HepG2 (cell line): Measurements from ENCODE around the gene KDM3B. TPM values are rescaled to one million over a fixed set of nuclear protein-coding genes. Genes with fewer than 3 reads are reported as not detected.

Source experiments
- ASH2L ChIP-seq: fragments of 300-600, 200-600 bp; sonication (generic); IDR thresholded peaks from 2 replicates; pipeline ENCODE4 v1.7.0; 2017; ENCODE audit warnings: low read depth, mild to moderate bottlenecking, moderate library complexity, mixed read lengths, low read length; ENCODE audit not compliant: insufficient read length
- BHLHE40 ChIP-seq: IDR thresholded peaks from 2 replicates; pipeline ENCODE4 v1.6.1; 2011; ENCODE audit warnings: low read length, improper control_type of control experiment
- CCAR2 ChIP-seq: fragments of 200-400 bp; formaldehyde crosslinking; optimal IDR thresholded peaks from 2 replicates; pipeline ENCODE3; 2018; ENCODE audit warnings: low read depth, mild to moderate bottlenecking, low read length, moderate library complexity
- E2F5 ChIP-seq: sonication (generic); formaldehyde crosslinking; conservative IDR thresholded peaks from 2 replicates; pipeline ENCODE4 v1.4.0; 2020; ENCODE audit warnings: missing genetic modification reagents
- EEA1 ChIP-seq: sonication (generic); formaldehyde crosslinking; IDR thresholded peaks from 2 replicates; pipeline ENCODE4 v1.5.1; 2020; ENCODE audit warnings: mild to moderate bottlenecking, missing genetic modification reagents, borderline replicate concordance
- EZH2 ChIP-seq: conservative IDR thresholded peaks from 2 replicates; pipeline ENCODE4 v1.6.1; 2012; ENCODE audit warnings: mild to moderate bottlenecking, low read depth, low read length, moderate library complexity
- KLF16 ChIP-seq, 2 experiments: sonication (generic) in 1 of 2; formaldehyde crosslinking in 1 of 2; IDR thresholded peaks; 2 replicates each; pipeline versions ENCODE4 v1.6.1 to v1.8.0; 2016 to 2023; ENCODE audit warnings: missing genetic modification reagents in 2 of 2, missing compliant biosample characterization in 1 of 2
- KMT2A ChIP-seq: sonication (generic); formaldehyde crosslinking; IDR thresholded peaks from 2 replicates; pipeline ENCODE4 v1.4.0; 2020; ENCODE audit warnings: missing genetic modification reagents
- NR1H2 ChIP-seq: sonication (generic); formaldehyde crosslinking; IDR thresholded peaks from 2 replicates; pipeline ENCODE4 v1.8.1; 2022; ENCODE audit warnings: low read depth, missing genetic modification reagents, borderline replicate concordance
- RBFOX2 ChIP-seq: fragments of 200-400 bp; formaldehyde crosslinking; IDR thresholded peaks from 2 replicates; pipeline ENCODE4 v1.6.1; 2017; ENCODE audit warnings: low read depth, mild to moderate bottlenecking, low read length
- TSC22D2 ChIP-seq: sonication (generic); formaldehyde crosslinking; IDR thresholded peaks from 2 replicates; pipeline ENCODE4 v1.5.1; 2020; ENCODE audit warnings: missing genetic modification reagents, mild to moderate bottlenecking, borderline replicate concordance
- ZBTB2 ChIP-seq: sonication (generic); formaldehyde crosslinking; IDR thresholded peaks from 2 replicates; pipeline ENCODE4 v1.8.0; 2022; ENCODE audit warnings: low read depth, missing genetic modification reagents
- ZKSCAN8 ChIP-seq: IDR thresholded peaks from 2 replicates; pipeline ENCODE4 v1.6.1; 2016; ENCODE audit warnings: borderline replicate concordance, missing genetic modification reagents, missing compliant biosample characterization
- ZNF232 ChIP-seq: sonication (generic); formaldehyde crosslinking; IDR thresholded peaks from 2 replicates; pipeline ENCODE4 v1.4.0; 2020; ENCODE audit warnings: missing genetic modification reagents, borderline replicate concordance
- ZNF350 ChIP-seq: sonication (generic); formaldehyde crosslinking; IDR thresholded peaks from 2 replicates; pipeline ENCODE4 v1.4.0; 2020; ENCODE audit warnings: mild to moderate bottlenecking, low read depth, missing genetic modification reagents, borderline replicate concordance
- ZNF747 ChIP-seq: sonication (generic); formaldehyde crosslinking; IDR thresholded peaks from 2 replicates; pipeline ENCODE4 v1.8.1; 2023; ENCODE audit warnings: missing genetic modification reagents, mild to moderate bottlenecking, borderline replicate concordance
- ZNF766 ChIP-seq: sonication (generic); formaldehyde crosslinking; IDR thresholded peaks from 2 replicates; pipeline ENCODE4 v1.5.0; 2020; ENCODE audit warnings: missing genetic modification reagents, borderline replicate concordance
- polyA plus RNA-seq, 8 experiments: library from polyadenylated mRNA; depleted of rRNA in 3 of 8; stranded (reverse) in 7 of 8; unstranded in 1 of 8; fragments of >200 nt; fragmentation: Illumina TruSeq in 4 of 8; extraction: Trizol in 4 of 8; gene quantifications; 2 replicates each; pipeline versions ENCODE4 v1.2.1 to v1.2.3, GENCODE V29; 2011 to 2016; ENCODE audit warnings: low read depth in 4 of 8, missing spikeins in 1 of 8, mixed read lengths in 1 of 8; ENCODE audit not compliant: insufficient read depth in 1 of 8
- total RNA-seq, 5 experiments: library from RNA; depleted of rRNA; stranded (reverse); fragments of >200 nt; fragmentation: Illumina TruSeq; extraction: Trizol; gene quantifications; 2 replicates each; pipeline ENCODE4 v1.2.3, GENCODE V29; 2016; ENCODE audit warnings: low read depth in 1 of 5
- TF ChIP-seq, protein P1 (sequence below): sonication (generic); formaldehyde crosslinking; IDR thresholded peaks from 2 replicates; pipeline ENCODE4 v1.4.0; 2020; ENCODE audit warnings: mild to moderate bottlenecking, missing genetic modification reagents
- TF ChIP-seq, protein P2 (sequence below): IDR thresholded peaks from 2 replicates; pipeline ENCODE4 v1.6.1; 2016
- TF ChIP-seq, protein P3 (sequence below): sonication (generic); formaldehyde crosslinking; IDR thresholded peaks from 2 replicates; pipeline ENCODE4 v1.4.0; 2020; ENCODE audit warnings: missing genetic modification reagents

The KDM3B gene
- total and polyA plus RNA-seq, 2 of the 13 experiments (the other 11 are each of a cell fraction or from before 2014, with no cell fraction given), result 19.7 to 34.3 TPM

GRCh38 chr5:138337685-138338410 is 14.6 kb upstream of the KDM3B start, which contains the start of gene FAM53C (continued):
- TF ChIP-seq E2F5 (CRISPR knock-in tag) (peak; percentile 68; the same call in 1 of the 2 replicates), BHLHE40 (peak; percentile 89), NR1H2 (CRISPR knock-in tag) (no peak; the same call in 1 of the 2 replicates), ZNF766 (CRISPR knock-in tag) (peak; percentile 86; the same call in 1 of the 2 replicates), TSC22D2 (CRISPR knock-in tag) (peak; percentile 68; the same call in 1 of the 2 replicates), RBFOX2 (peak; percentile 99), ZNF350 (peak; percentile 84; the same call in 1 of the 2 replicates), ASH2L (peak; percentile 89), KMT2A (CRISPR knock-in tag) (peak; percentile 43; the same call in 1 of the 2 replicates), KLF16 (CRISPR knock-in tag; IDR thresholded peaks at IDR 0.05) (peak in 1 of 2 experiments; percentile 88; a peak in 2 of 4 replicates), ZNF747 (CRISPR knock-in tag) (peak; percentile 77; the same call in 1 of the 2 replicates), ZNF232 (peak; percentile 91; the same call in 1 of the 2 replicates), EEA1 (CRISPR knock-in tag) (0 out of 2 replicates have a peak, but pooled peaks have one; percentile 19), ZBTB2 (peak; percentile 67; the same call in 1 of the 2 replicates), ZKSCAN8 (no peak), CCAR2 (no peak), EZH2 (no peak)
- TF ChIP-seq, protein P1, sequence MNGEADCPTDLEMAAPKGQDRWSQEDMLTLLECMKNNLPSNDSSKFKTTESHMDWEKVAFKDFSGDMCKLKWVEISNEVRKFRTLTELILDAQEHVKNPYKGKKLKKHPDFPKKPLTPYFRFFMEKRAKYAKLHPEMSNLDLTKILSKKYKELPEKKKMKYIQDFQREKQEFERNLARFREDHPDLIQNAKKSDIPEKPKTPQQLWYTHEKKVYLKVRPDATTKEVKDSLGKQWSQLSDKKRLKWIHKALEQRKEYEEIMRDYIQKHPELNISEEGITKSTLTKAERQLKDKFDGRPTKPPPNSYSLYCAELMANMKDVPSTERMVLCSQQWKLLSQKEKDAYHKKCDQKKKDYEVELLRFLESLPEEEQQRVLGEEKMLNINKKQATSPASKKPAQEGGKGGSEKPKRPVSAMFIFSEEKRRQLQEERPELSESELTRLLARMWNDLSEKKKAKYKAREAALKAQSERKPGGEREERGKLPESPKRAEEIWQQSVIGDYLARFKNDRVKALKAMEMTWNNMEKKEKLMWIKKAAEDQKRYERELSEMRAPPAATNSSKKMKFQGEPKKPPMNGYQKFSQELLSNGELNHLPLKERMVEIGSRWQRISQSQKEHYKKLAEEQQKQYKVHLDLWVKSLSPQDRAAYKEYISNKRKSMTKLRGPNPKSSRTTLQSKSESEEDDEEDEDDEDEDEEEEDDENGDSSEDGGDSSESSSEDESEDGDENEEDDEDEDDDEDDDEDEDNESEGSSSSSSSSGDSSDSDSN (CRISPR knock-in tag), result peak; percentile 91
- TF ChIP-seq, protein P2, sequence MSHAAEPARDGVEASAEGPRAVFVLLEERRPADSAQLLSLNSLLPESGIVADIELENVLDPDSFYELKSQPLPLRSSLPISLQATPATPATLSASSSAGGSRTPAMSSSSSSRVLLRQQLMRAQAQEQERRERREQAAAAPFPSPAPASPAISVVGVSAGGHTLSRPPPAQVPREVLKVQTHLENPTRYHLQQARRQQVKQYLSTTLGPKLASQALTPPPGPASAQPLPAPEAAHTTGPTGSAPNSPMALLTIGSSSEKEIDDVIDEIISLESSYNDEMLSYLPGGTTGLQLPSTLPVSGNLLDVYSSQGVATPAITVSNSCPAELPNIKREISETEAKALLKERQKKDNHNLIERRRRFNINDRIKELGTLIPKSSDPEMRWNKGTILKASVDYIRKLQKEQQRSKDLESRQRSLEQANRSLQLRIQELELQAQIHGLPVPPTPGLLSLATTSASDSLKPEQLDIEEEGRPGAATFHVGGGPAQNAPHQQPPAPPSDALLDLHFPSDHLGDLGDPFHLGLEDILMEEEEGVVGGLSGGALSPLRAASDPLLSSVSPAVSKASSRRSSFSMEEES (CRISPR knock-in tag), result no peak; the same call in 1 of the 2 replicates
- TF ChIP-seq, protein P3, sequence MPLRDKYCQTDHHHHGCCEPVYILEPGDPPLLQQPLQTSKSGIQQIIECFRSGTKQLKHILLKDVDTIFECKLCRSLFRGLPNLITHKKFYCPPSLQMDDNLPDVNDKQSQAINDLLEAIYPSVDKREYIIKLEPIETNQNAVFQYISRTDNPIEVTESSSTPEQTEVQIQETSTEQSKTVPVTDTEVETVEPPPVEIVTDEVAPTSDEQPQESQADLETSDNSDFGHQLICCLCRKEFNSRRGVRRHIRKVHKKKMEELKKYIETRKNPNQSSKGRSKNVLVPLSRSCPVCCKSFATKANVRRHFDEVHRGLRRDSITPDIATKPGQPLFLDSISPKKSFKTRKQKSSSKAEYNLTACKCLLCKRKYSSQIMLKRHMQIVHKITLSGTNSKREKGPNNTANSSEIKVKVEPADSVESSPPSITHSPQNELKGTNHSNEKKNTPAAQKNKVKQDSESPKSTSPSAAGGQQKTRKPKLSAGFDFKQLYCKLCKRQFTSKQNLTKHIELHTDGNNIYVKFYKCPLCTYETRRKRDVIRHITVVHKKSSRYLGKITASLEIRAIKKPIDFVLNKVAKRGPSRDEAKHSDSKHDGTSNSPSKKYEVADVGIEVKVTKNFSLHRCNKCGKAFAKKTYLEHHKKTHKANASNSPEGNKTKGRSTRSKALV (CRISPR knock-in tag), result peak; percentile 74; the same call in 1 of the 2 replicates
